Measurements from ENCODE around the gene MGA.

DNA sequence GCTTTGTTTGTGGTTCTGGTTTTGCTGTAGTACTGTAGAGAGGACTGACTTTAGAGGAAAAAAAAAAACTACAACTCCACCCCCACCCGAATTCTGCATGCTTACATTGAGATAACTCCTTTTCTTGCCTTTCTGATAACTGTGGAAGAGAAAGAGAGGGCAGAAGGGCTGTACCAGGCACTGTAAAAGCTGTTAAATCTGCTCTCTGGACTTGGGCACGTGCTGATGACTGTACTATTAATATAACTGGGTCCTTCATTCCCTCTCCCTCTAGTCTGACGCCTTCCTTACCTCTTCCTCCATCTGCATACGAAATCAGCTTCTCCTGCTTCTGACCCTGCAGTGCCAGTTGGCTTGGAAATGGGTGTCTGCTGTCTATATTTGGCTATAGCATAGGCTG lies 129.0 kb downstream of the MGA start:
- TF ChIP-seq, protein P1, sequence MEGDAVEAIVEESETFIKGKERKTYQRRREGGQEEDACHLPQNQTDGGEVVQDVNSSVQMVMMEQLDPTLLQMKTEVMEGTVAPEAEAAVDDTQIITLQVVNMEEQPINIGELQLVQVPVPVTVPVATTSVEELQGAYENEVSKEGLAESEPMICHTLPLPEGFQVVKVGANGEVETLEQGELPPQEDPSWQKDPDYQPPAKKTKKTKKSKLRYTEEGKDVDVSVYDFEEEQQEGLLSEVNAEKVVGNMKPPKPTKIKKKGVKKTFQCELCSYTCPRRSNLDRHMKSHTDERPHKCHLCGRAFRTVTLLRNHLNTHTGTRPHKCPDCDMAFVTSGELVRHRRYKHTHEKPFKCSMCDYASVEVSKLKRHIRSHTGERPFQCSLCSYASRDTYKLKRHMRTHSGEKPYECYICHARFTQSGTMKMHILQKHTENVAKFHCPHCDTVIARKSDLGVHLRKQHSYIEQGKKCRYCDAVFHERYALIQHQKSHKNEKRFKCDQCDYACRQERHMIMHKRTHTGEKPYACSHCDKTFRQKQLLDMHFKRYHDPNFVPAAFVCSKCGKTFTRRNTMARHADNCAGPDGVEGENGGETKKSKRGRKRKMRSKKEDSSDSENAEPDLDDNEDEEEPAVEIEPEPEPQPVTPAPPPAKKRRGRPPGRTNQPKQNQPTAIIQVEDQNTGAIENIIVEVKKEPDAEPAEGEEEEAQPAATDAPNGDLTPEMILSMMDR (IDR thresholded peaks at IDR 0.05) = no peak
- no peak for TF ChIP-seq POLR2AphosphoS5 (IDR thresholded peaks at IDR 0.05)

Data from upper lobe of left lung (tissue), 4 donors.